H1 (cell line): ENCODE measurements around the gene DNAL4. TPM values are rescaled to one million over a fixed set of nuclear protein-coding genes. Genes with fewer than 3 reads are reported as not detected.
A peak's percentile ranks its signal among the peaks of the same experiment; 100 is the strongest.

ENCODE experiments used
- CTCF ChIA-PET: fragments of 300-600 bp; sonication (Branson Sonifier 250); formaldehyde crosslinking; loops from one replicate; lab custom pipeline; 2021; ENCODE audit not compliant: partially characterized antibody; lab: Charles Lee
- POLR2A ChIA-PET: fragments of 300-600 bp; sonication (Branson Sonifier 250); formaldehyde crosslinking; loops from one replicate; lab custom pipeline; 2021; ENCODE audit warnings: inconsistent platforms; ENCODE audit not compliant: partially characterized antibody; lab: Charles Lee
- DNase-seq, 2 experiments: peaks; one replicate each; pipeline versions ENCODE4 v3.0.0 to v3.0.0-alpha.2; 2010 to 2022; ENCODE audit warnings: low spot score in 2 of 2, low read depth in 1 of 2, mixed read lengths in 1 of 2
- FAIRE-seq: peaks from 2 replicates; lab custom pipeline; 2011; peaks lifted over from hg19 to GRCh38; lab: Jason Lieb, UNC
- H2AFZ ChIP-seq: 2 replicates; pipeline ENCODE4 v1.8.1; 2012; ENCODE audit warnings: low read length, inconsistent platforms
- H2AK5ac ChIP-seq: 2 replicates; pipeline ENCODE4 v1.6.1; 2013; ENCODE audit warnings: low read depth, low read length
- H2BK120ac ChIP-seq: replicated peaks from 2 replicates; pipeline ENCODE3; 2013; ENCODE audit warnings: low read depth, low read length, inconsistent platforms
- H2BK12ac ChIP-seq: 2 replicates; pipeline ENCODE4 v1.6.1; 2013; ENCODE audit warnings: low read depth, low read length
- H2BK15ac ChIP-seq: 2 replicates; pipeline ENCODE4 v1.6.1; 2013; ENCODE audit warnings: low read length
- H2BK20ac ChIP-seq: 2 replicates; pipeline ENCODE4 v1.6.1; 2013; ENCODE audit warnings: low read length
- H2BK5ac ChIP-seq: 2 replicates; pipeline ENCODE4 v1.6.1; 2013; ENCODE audit warnings: low read depth, low read length
- H3K14ac ChIP-seq: 2 replicates; pipeline ENCODE4 v1.6.1; 2013; ENCODE audit warnings: inconsistent platforms; ENCODE audit not compliant: insufficient read length
- H3K18ac ChIP-seq: 2 replicates; pipeline ENCODE4 v1.6.1; 2013; ENCODE audit warnings: low read length; ENCODE audit errors: extremely low read depth
- H3K23ac ChIP-seq: 2 replicates; pipeline ENCODE4 v1.6.1; 2013; ENCODE audit warnings: inconsistent platforms; ENCODE audit not compliant: insufficient read length
- H3K23me2 ChIP-seq: 2 replicates; pipeline ENCODE4 v1.6.1; 2013; ENCODE audit warnings: low read depth, low read length
- H3K27ac ChIP-seq: 2 replicates; pipeline ENCODE4 v1.6.1; 2011; ENCODE audit warnings: low read depth, low read length, inconsistent platforms
- H3K27me3 ChIP-seq, 4 experiments: replicated peaks in 1 of 4; 1 replicate in 1 of 4; 2 replicates in 3 of 4; pipeline versions ENCODE4 v1.6.1 to v1.8.1; 2011 to 2013; ENCODE audit warnings: low read length in 3 of 4, mild to moderate bottlenecking in 3 of 4, inconsistent platforms in 2 of 4, mixed read lengths in 2 of 4, moderate library complexity in 1 of 4; ENCODE audit not compliant: control insufficient read depth in 3 of 4, insufficient read depth in 3 of 4; ENCODE audit errors: extremely low read depth in 1 of 4
- H3K36me3 ChIP-seq, 4 experiments: 2 replicates each; pipeline versions ENCODE4 v1.6.1 to v1.8.1; 2011 to 2013; ENCODE audit warnings: mild to moderate bottlenecking in 4 of 4, low read length in 3 of 4, moderate library complexity in 2 of 4, control low read depth in 1 of 4, inconsistent platforms in 1 of 4; ENCODE audit not compliant: insufficient read depth in 4 of 4, control insufficient read depth in 2 of 4
- H3K4ac ChIP-seq: replicated peaks from 2 replicates; pipeline ENCODE3; 2013; ENCODE audit warnings: low read length, low read depth, mixed read lengths, inconsistent platforms; ENCODE audit not compliant: insufficient read length
- H3K4me1 ChIP-seq, 4 experiments: replicated peaks in 1 of 4; 1 replicate in 1 of 4; 2 replicates in 3 of 4; pipeline versions ENCODE4 v1.6.1 to v1.8.1; 2011 to 2013; ENCODE audit warnings: low read length in 3 of 4, inconsistent platforms in 2 of 4, mixed read lengths in 1 of 4; ENCODE audit not compliant: insufficient read depth in 4 of 4, control insufficient read depth in 3 of 4
- H3K4me2 ChIP-seq, 2 experiments: 2 replicates each; pipeline versions ENCODE4 v1.6.1 to v1.8.1; 2011 to 2013; ENCODE audit warnings: low read depth in 2 of 2, low read length in 2 of 2, control low read depth in 1 of 2, inconsistent platforms in 1 of 2, mild to moderate bottlenecking in 1 of 2; ENCODE audit not compliant: insufficient read depth in 1 of 2
- H3K4me3 ChIP-seq, 4 experiments: fragments of 200-600, 300-600 bp in 1 of 4; sonication (generic), shearing (Covaris generic), sonication (Bioruptor Twin) in 1 of 4; 2 replicates each; pipeline versions ENCODE4 v1.5.1 to v1.8.1; 2011 to 2016; ENCODE audit warnings: low read length in 4 of 4, low read depth in 3 of 4, control low read depth in 2 of 4, inconsistent platforms in 2 of 4, mild to moderate bottlenecking in 2 of 4, mixed read lengths in 1 of 4, moderate library complexity in 1 of 4; ENCODE audit not compliant: insufficient read depth in 2 of 4; ENCODE audit errors: extremely low read depth in 1 of 4
- H3K56ac ChIP-seq: replicated peaks from 2 replicates; pipeline ENCODE3; 2013; ENCODE audit warnings: low read depth, mild to moderate bottlenecking, mixed read lengths, low read length, inconsistent platforms; ENCODE audit not compliant: insufficient read length
- H3K79me1 ChIP-seq: 2 replicates; pipeline ENCODE4 v1.6.1; 2013; ENCODE audit warnings: low read depth, low read length, control low read depth
- H3K79me2 ChIP-seq, 2 experiments: 2 replicates each; pipeline versions ENCODE4 v1.6.1 to v1.8.1; 2012 to 2013; ENCODE audit warnings: low read length in 2 of 2, mild to moderate bottlenecking in 2 of 2, inconsistent platforms in 1 of 2; ENCODE audit not compliant: insufficient read depth in 2 of 2, control insufficient read depth in 1 of 2
- H3K9ac ChIP-seq, 4 experiments: replicated peaks in 1 of 4; 1 replicate in 1 of 4; 2 replicates in 3 of 4; pipeline versions ENCODE4 v1.6.1 to v1.8.1; 2011 to 2013; ENCODE audit warnings: low read depth in 3 of 4, low read length in 3 of 4, control low read depth in 2 of 4, mild to moderate bottlenecking in 2 of 4, moderate library complexity in 2 of 4, inconsistent platforms in 1 of 4; ENCODE audit errors: extremely low read depth in 1 of 4
- H3K9me3 ChIP-seq, 2 experiments: 2 replicates each; pipeline versions ENCODE4 v1.6.1 to v1.8.1; 2012 to 2013; ENCODE audit warnings: mild to moderate bottlenecking in 2 of 2, moderate library complexity in 2 of 2, control low read depth in 1 of 2, inconsistent platforms in 1 of 2, low read depth in 1 of 2, low read length in 1 of 2, mixed read lengths in 1 of 2; ENCODE audit not compliant: insufficient read depth in 2 of 2
- H4K20me1 ChIP-seq, 2 experiments: replicated peaks in 1 of 2; 2 replicates each; pipeline versions ENCODE3 to v1.8.1; 2011 to 2013; ENCODE audit warnings: inconsistent platforms in 2 of 2, low read length in 2 of 2, mild to moderate bottlenecking in 1 of 2; ENCODE audit not compliant: insufficient read depth in 2 of 2, control insufficient read depth in 1 of 2
- H4K5ac ChIP-seq: 2 replicates; pipeline ENCODE4 v1.6.1; 2013; ENCODE audit warnings: low read length, low read depth, mixed read lengths, inconsistent platforms; ENCODE audit not compliant: insufficient read length
- H4K8ac ChIP-seq: 2 replicates; pipeline ENCODE4 v1.8.0; 2013; ENCODE audit warnings: mild to moderate bottlenecking, moderate library complexity, low read length, inconsistent platforms; ENCODE audit not compliant: insufficient read depth; ENCODE audit errors: extremely low read depth
- H4K91ac ChIP-seq: replicated peaks from 2 replicates; pipeline ENCODE3; 2013; ENCODE audit warnings: low read length, mixed read lengths, inconsistent platforms; ENCODE audit not compliant: insufficient read length
- WGBS, 2 experiments: shearing (Covaris generic) in 1 of 2; methylation state at CpG; one replicate each; pipeline versions ENCODE4 v1.1.6 to v1.1.7; 2013 to 2015; ENCODE audit warnings: low lambda C conversion rate in 2 of 2, mixed read lengths in 2 of 2, inconsistent platforms in 1 of 2, low coverage in 1 of 2, missing lambda C conversion rate in 1 of 2; ENCODE audit not compliant: insufficient replicate concordance in 2 of 2, insufficient coverage in 1 of 2, insufficient read length in 1 of 2; ENCODE audit errors: extremely low coverage in 1 of 2, missing lambda C conversion rate in 1 of 2; 5-methylcytosine and 5-hydroxymethylcytosine counted together
- polyA plus RNA-seq, 7 experiments: library from polyadenylated mRNA; depleted of rRNA in 3 of 7; stranded (reverse) in 5 of 7; unstranded in 2 of 7; fragments of >200 nt in 5 of 7; fragments of 200-250 nt in 2 of 7; gene quantifications; 1 replicate in 5 of 7; 2 replicates in 1 of 7; 4 replicates in 1 of 7; pipeline versions ENCODE4 v1.2.1 to v1.2.3, GENCODE V29; 2011 to 2013; ENCODE audit warnings: missing spikeins in 2 of 7, mixed read lengths in 2 of 7
- total RNA-seq: library from RNA; stranded (reverse); fragmentation: NEBNext Ultra II Directional; extraction: Animal tissue kit (Norgen Biotek cat#: 25700); gene quantifications from 2 replicates; pipeline ENCODE4 v1.2.1, GENCODE V29; 2021

The DNAL4 gene
- total and polyA plus RNA-seq, 2 of the 8 experiments (the other 6 are each of a cell fraction or from before 2014, with no cell fraction given) = 8.8 to 14.0 TPM

GRCh38 chr22:38832005-38832978, 38.3 kb upstream of the DNAL4 start:
- CTCF ChIA-PET = interaction anchor here (0.7 to 2.2 kb wide), 2 partner anchors 63 kb away, joined by 3 to 11 read pairs; no protein-coding TSS in a partner anchor

More at GRCh38 chr22:38832005-38832978, 38.3 kb upstream of the DNAL4 start:
- DNase-seq (no peak), FAIRE-seq (no peak)
- Histone ChIP-seq H3K23me2 (peaks cover 1% of the 10 kb centered on the region; the same call in 1 of the 2 replicates), H2BK20ac (no peak overlapping the region), H2BK120ac (no peak overlapping the region), H3K79me2 (no peaks in the 10 kb centered on the region), H4K20me1 (peaks cover 0 to 3% of the 10 kb centered on the region in 2 experiments), H2BK15ac (no peak overlapping the region), H2BK5ac (no peak overlapping the region), H4K91ac (no peak overlapping the region), H3K4me2 (no peak overlapping the region), H3K14ac (no peak overlapping the region), H3K4ac (no peak overlapping the region), H3K23ac (no peak overlapping the region), H4K8ac (no peak overlapping the region; the same call in 1 of the 2 replicates), H3K18ac (no peak overlapping the region), H3K9me3 (no peaks in the 10 kb centered on the region), H3K4me1 (peaks cover 0 to 11% (median 5%) of the 10 kb centered on the region in 4 experiments; a peak in 5 of 7 replicates), H3K36me3 (no peaks in the 10 kb centered on the region), H3K4me3 (no peak overlapping the region), H2AK5ac (no peak overlapping the region), H3K56ac (no peak overlapping the region), H3K79me1 (no peaks in the 10 kb centered on the region), H2AFZ (no peak overlapping the region), H3K27me3 (no peaks in the 10 kb centered on the region), H3K9ac (no peak overlapping the region), H3K27ac (no peak overlapping the region), H4K5ac (no peak overlapping the region), H2BK12ac (0 out of 2 replicates have a peak overlapping the region, but pooled peaks have one; percentile 5)
- 85% methylated on average over 30 of the region's 30 CpGs; no CpG with 5 or more reads in 1 of the 2 experiments for WGBS, 2 experiments
- POLR2A ChIA-PET = interaction anchor here (1.4 kb wide), 1 partner anchor 11 kb away, joined by 5 read pairs; the partner anchor contains the start of gene NPTXR
